HepG2 (cell line): ENCODE results near the gene KISS1. TPM values are rescaled to one million over a fixed set of nuclear protein-coding genes. Genes with fewer than 3 reads are reported as not detected.

Experiments
- ATAC-seq: fragments of 200-7000 bp; cut with Tn5 transposase; 3 replicates; pipeline ENCODE4 v1.9.1; 2020; ENCODE audit warnings: mild to moderate bottlenecking, moderate library complexity
- BruUV-seq: library from RNA; stranded (reverse); fragments of 400-500 nt; replicated peaks from 2 replicates; lab custom pipeline; 2021; lab: Mats Ljungman, UMichigan
- CTCF ChIA-PET: fragments of 300-600 bp; formaldehyde crosslinking; extraction: SDS; loops from one replicate; lab custom pipeline; 2021; ENCODE audit warnings: low total read pairs, inconsistent platforms, low intra/inter-chr PET ratio; lab: Yijun Ruan, JAX
- POLR2A ChIA-PET: fragments of 350-600 bp; sonication (Branson Sonifier 250); formaldehyde crosslinking; loops from one replicate; lab custom pipeline; 2020; ENCODE audit warnings: antibody characterized with exemption, inconsistent platforms; lab: Yijun Ruan, JAX
- DNase-seq: peaks from one replicate; pipeline ENCODE4 v3.0.0-alpha.2; 2015; ENCODE audit warnings: low spot score
- FAIRE-seq: peaks from 3 replicates; lab custom pipeline; 2011; peaks lifted over from hg19 to GRCh38; lab: Jason Lieb, UNC
- H2AFZ ChIP-seq: one replicate; pipeline ENCODE4 v1.6.1; 2011; ENCODE audit warnings: low read length, inconsistent platforms
- H3K27ac ChIP-seq: fragments of 300-600 bp; 3 replicates; pipeline ENCODE4 v1.8.0; 2011; ENCODE audit warnings: mixed run types, mild to moderate bottlenecking, mixed read lengths, low read length, inconsistent platforms; ENCODE audit not compliant: insufficient read depth; ENCODE audit errors: extremely low read length
- H3K27me3 ChIP-seq, 2 experiments: fragments of 200-600 bp in 1 of 2; 2 replicates in 1 of 2; 3 replicates in 1 of 2; pipeline versions ENCODE4 v1.6.0 to v1.8.0; 2011; ENCODE audit warnings: low read length in 2 of 2, mild to moderate bottlenecking in 2 of 2, moderate library complexity in 2 of 2, inconsistent platforms in 1 of 2; ENCODE audit not compliant: insufficient read depth in 2 of 2, control insufficient read depth in 1 of 2
- H3K36me3 ChIP-seq, 2 experiments: fragments of 200-600 bp in 1 of 2; replicated peaks in 1 of 2; 2 replicates in 1 of 2; 3 replicates in 1 of 2; pipeline versions ENCODE4 v1.5.1 to v1.8.0; 2011; ENCODE audit warnings: low read length in 2 of 2, inconsistent platforms in 1 of 2; ENCODE audit not compliant: insufficient read depth in 2 of 2, control insufficient read depth in 1 of 2
- H3K4me1 ChIP-seq: 2 replicates; pipeline ENCODE4 v1.5.1; 2012; ENCODE audit warnings: low read length, inconsistent platforms; ENCODE audit not compliant: insufficient read depth
- H3K4me2 ChIP-seq: 2 replicates; pipeline ENCODE4 v1.6.0; 2011; ENCODE audit warnings: low read depth, low read length, inconsistent platforms
- H3K4me3 ChIP-seq, 3 experiments: fragments of 200-600 bp in 1 of 3; sonication (generic), shearing (Covaris generic) in 1 of 3; replicated peaks in 1 of 3; 2 replicates each; pipeline ENCODE4 v1.5.1; 2011 to 2016; ENCODE audit warnings: low read length in 3 of 3, inconsistent platforms in 2 of 3, low read depth in 2 of 3, mild to moderate bottlenecking in 2 of 3, control low read depth in 1 of 3, mixed read lengths in 1 of 3; ENCODE audit not compliant: insufficient read depth in 1 of 3
- H3K79me2 ChIP-seq: one replicate; pipeline ENCODE4 v1.6.1; 2011; ENCODE audit warnings: low read length, inconsistent platforms; ENCODE audit not compliant: insufficient read depth
- H3K9ac ChIP-seq: 2 replicates; pipeline ENCODE4 v1.6.0; 2011; ENCODE audit warnings: mild to moderate bottlenecking, low read depth, low read length, inconsistent platforms; ENCODE audit not compliant: insufficient read depth
- H3K9me3 ChIP-seq: 2 replicates; pipeline ENCODE4 v1.5.1; 2012; ENCODE audit warnings: mild to moderate bottlenecking, low read length
- H4K20me1 ChIP-seq: 2 replicates; pipeline ENCODE4 v1.6.0; 2011; ENCODE audit warnings: inconsistent platforms, mild to moderate bottlenecking, low read length, moderate library complexity; ENCODE audit not compliant: insufficient read depth
- ARID3A ChIP-seq: IDR thresholded peaks from 2 replicates; pipeline ENCODE4 v1.6.1; 2012; ENCODE audit warnings: low read depth, low read length, improper control_type of control experiment
- DNMT1 ChIP-seq: sonication (generic); formaldehyde crosslinking; IDR thresholded peaks from 2 replicates; pipeline ENCODE4 v1.5.1; 2020; ENCODE audit warnings: mild to moderate bottlenecking, missing genetic modification reagents
- GMEB2 ChIP-seq: IDR thresholded peaks from 2 replicates; pipeline ENCODE4 v1.6.1; 2016; ENCODE audit warnings: missing biosample characterization, missing genetic modification reagents, low read depth
- IKZF5 ChIP-seq: IDR thresholded peaks from 2 replicates; pipeline ENCODE4 v1.6.1; 2018; ENCODE audit warnings: missing genetic modification reagents, mild to moderate bottlenecking, missing compliant biosample characterization
- JUND ChIP-seq: sonication (generic); formaldehyde crosslinking; IDR thresholded peaks from 2 replicates; pipeline ENCODE4 v1.8.0; 2022; ENCODE audit warnings: mild to moderate bottlenecking, missing genetic modification reagents
- MAFG ChIP-seq: sonication (generic); formaldehyde crosslinking; IDR thresholded peaks from 2 replicates; pipeline ENCODE4 v1.5.1; 2020; ENCODE audit warnings: mild to moderate bottlenecking, missing genetic modification reagents
- NAIF1 ChIP-seq: sonication (generic); formaldehyde crosslinking; IDR thresholded peaks from 2 replicates; pipeline ENCODE4 v1.5.0; 2020; ENCODE audit warnings: mild to moderate bottlenecking, missing genetic modification reagents, borderline replicate concordance
- NR1H2 ChIP-seq: sonication (generic); formaldehyde crosslinking; IDR thresholded peaks from 2 replicates; pipeline ENCODE4 v1.8.1; 2022; ENCODE audit warnings: low read depth, missing genetic modification reagents, borderline replicate concordance
- NR2F1 ChIP-seq, 2 experiments: fragments of 450-650 bp in 1 of 2; formaldehyde crosslinking in 1 of 2; IDR thresholded peaks; 2 replicates each; pipeline versions ENCODE4 v1.5.0 to v1.6.1; 2016 to 2020; ENCODE audit warnings: mild to moderate bottlenecking in 1 of 2, missing compliant biosample characterization in 1 of 2, missing genetic modification reagents in 1 of 2, moderate library complexity in 1 of 2
- PCBP1 ChIP-seq: fragments of 200-400 bp; formaldehyde crosslinking; IDR thresholded peaks from 2 replicates; pipeline ENCODE4 v1.6.1; 2017; ENCODE audit warnings: mild to moderate bottlenecking, low read depth, low read length, borderline replicate concordance
- RFXANK ChIP-seq: IDR thresholded peaks from 2 replicates; pipeline ENCODE4 v1.6.1; 2016
- TFDP2 ChIP-seq: sonication (generic); formaldehyde crosslinking; IDR thresholded peaks from 2 replicates; pipeline ENCODE4 v1.4.0; 2020; ENCODE audit warnings: missing genetic modification reagents
- ZFAT ChIP-seq: sonication (generic); formaldehyde crosslinking; conservative IDR thresholded peaks from 2 replicates; pipeline ENCODE4 v1.8.1; 2023; ENCODE audit warnings: missing genetic modification reagents, inconsistent platforms
- ZKSCAN5 ChIP-seq: sonication (generic); formaldehyde crosslinking; IDR thresholded peaks from 2 replicates; pipeline ENCODE4 v1.5.1; 2020; ENCODE audit warnings: mild to moderate bottlenecking, missing genetic modification reagents
- ZNF264 ChIP-seq: sonication (generic); formaldehyde crosslinking; IDR thresholded peaks from 2 replicates; pipeline ENCODE4 v1.4.0; 2020; ENCODE audit warnings: missing genetic modification reagents
- ZNF337 ChIP-seq: sonication (generic); formaldehyde crosslinking; IDR thresholded peaks from 2 replicates; pipeline ENCODE4 v1.5.1; 2020; ENCODE audit warnings: missing genetic modification reagents, low read depth, mild to moderate bottlenecking, borderline replicate concordance
- ZNF546 ChIP-seq: sonication (generic); formaldehyde crosslinking; conservative IDR thresholded peaks from 2 replicates; pipeline ENCODE4 v1.8.1; 2023; ENCODE audit warnings: mild to moderate bottlenecking, missing genetic modification reagents
- ZNF550 ChIP-seq: sonication (generic); formaldehyde crosslinking; IDR thresholded peaks from 2 replicates; pipeline ENCODE4 v1.4.0; 2020; ENCODE audit warnings: mild to moderate bottlenecking, missing genetic modification reagents, borderline replicate concordance
- ZNF563 ChIP-seq: sonication (generic); formaldehyde crosslinking; IDR thresholded peaks from 2 replicates; pipeline ENCODE4 v1.8.0; 2022; ENCODE audit warnings: mild to moderate bottlenecking, moderate library complexity, missing genetic modification reagents
- ZSCAN25 ChIP-seq: sonication (generic); formaldehyde crosslinking; IDR thresholded peaks from 2 replicates; pipeline ENCODE4 v1.8.0; 2022; ENCODE audit warnings: mild to moderate bottlenecking, missing genetic modification reagents
- WGBS: methylation state at CpG from one replicate; pipeline ENCODE4 v1.1.6; 2017; ENCODE audit warnings: low lambda C conversion rate; 5-methylcytosine and 5-hydroxymethylcytosine counted together
- in situ Hi-C: cut with HindIII; loops from 2 replicates; pipeline ENCODE4 v1.10.0; 2017; ENCODE audit warnings: low pct_unique_long_range_greater_than_20kb; ENCODE audit not compliant: extremely low pct_ligation_motif_present
- intact Hi-C: fragments of 100-400 bp; cut with micrococcal nuclease; formaldehyde crosslinking; loops from one replicate; pipeline ENCODE4 v1.10.0; 2022; ENCODE audit not compliant: unreplicated experiment
- polyA plus RNA-seq, 8 experiments: library from polyadenylated mRNA; depleted of rRNA in 3 of 8; stranded (reverse) in 7 of 8; unstranded in 1 of 8; fragments of >200 nt; fragmentation: Illumina TruSeq in 4 of 8; extraction: Trizol in 4 of 8; gene quantifications; 2 replicates each; pipeline versions ENCODE4 v1.2.1 to v1.2.3, GENCODE V29; 2011 to 2016; ENCODE audit warnings: low read depth in 4 of 8, missing spikeins in 1 of 8, mixed read lengths in 1 of 8; ENCODE audit not compliant: insufficient read depth in 1 of 8
- total RNA-seq, 5 experiments: library from RNA; depleted of rRNA; stranded (reverse); fragments of >200 nt; fragmentation: Illumina TruSeq; extraction: Trizol; gene quantifications; 2 replicates each; pipeline ENCODE4 v1.2.3, GENCODE V29; 2016; ENCODE audit warnings: low read depth in 1 of 5

KISS1 gene
- total and polyA plus RNA-seq, 2 of the 13 experiments (the other 11 are each of a cell fraction or from before 2014, with no cell fraction given): 0.24 to 0.80 TPM

- intact Hi-C loops: loop anchor here (1.0 to 10.0 kb wide), 2 partner anchors 16 to 360 kb away; no protein-coding TSS in a partner anchor
- in situ Hi-C loops: no loop called here
- TF ChIP-seq ZFAT: no peak
- peak; percentile 86 for TF ChIP-seq ARID3A
- no peak for TF ChIP-seq NAIF1
- TF ChIP-seq PCBP1: no peak
- TF ChIP-seq NR1H2 (CRISPR knock-in tag): no peak
- no peak for TF ChIP-seq RFXANK
- TF ChIP-seq DNMT1 (CRISPR knock-in tag): no peak
- no peak for TF ChIP-seq ZNF550 (CRISPR knock-in tag)
- TF ChIP-seq ZKSCAN5 (CRISPR knock-in tag): no peak
- TF ChIP-seq JUND (CRISPR knock-in tag): peak; percentile 43; the same call in 1 of the 2 replicates
- TF ChIP-seq GMEB2: no peak
- TF ChIP-seq TFDP2 (CRISPR knock-in tag): peak; percentile 58; the same call in 1 of the 2 replicates
- peak; percentile 63 to 89 for TF ChIP-seq NR2F1 (CRISPR knock-in tag; IDR thresholded peaks at IDR 0.05)
- TF ChIP-seq ZNF337 (CRISPR knock-in tag): no peak
- no peak for TF ChIP-seq MAFG
- peak; percentile 88; the same call in 1 of the 2 replicates for TF ChIP-seq ZNF264 (CRISPR knock-in tag)
- TF ChIP-seq IKZF5: peak; percentile 32; the same call in 1 of the 2 replicates
- no peak for TF ChIP-seq ZNF563 (CRISPR knock-in tag)
- 0 out of 2 replicates have a peak, but pooled peaks have one; percentile 19 for TF ChIP-seq ZSCAN25 (CRISPR knock-in tag)
- TF ChIP-seq ZNF546 (CRISPR knock-in tag): no peak
Measured at GRCh38 chr1:204145033-204145504, 51.2 kb downstream of the KISS1 start.

More at GRCh38 chr1:204145033-204145504, 51.2 kb downstream of the KISS1 start:
- H3K79me2 ChIP-seq: no peaks in the 10 kb centered on the region
- DNase-seq (peak; percentile 97), FAIRE-seq (peak; percentile 100), ATAC-seq (peak; percentile 86)
- H2AFZ ChIP-seq: no peak overlapping the region
- BruUV-seq: no TSS peak
- ChIA-PET CTCF (no interaction called here), POLR2A (interaction anchor here (0.8 to 1.8 kb wide), 14 partner anchors 8 to 349 kb away, joined by 3 to 25 read pairs (median 4); partner anchors contain the start of genes GOLT1A, SNRPE and SOX13)
- H3K4me2 ChIP-seq: peak overlapping the region; percentile 41
- H3K27ac ChIP-seq: peak overlapping the region; percentile 65
- no peaks in the 10 kb centered on the region for H4K20me1 ChIP-seq
- no peak overlapping the region for H3K4me3 ChIP-seq
- no peaks in the 10 kb centered on the region for H3K27me3 ChIP-seq
- H3K4me1 ChIP-seq: peaks cover 76% of the 10 kb centered on the region
- H3K9ac ChIP-seq: no peak overlapping the region
- no peaks in the 10 kb centered on the region; a peak in 1 of 5 replicates for H3K36me3 ChIP-seq
- no peaks in the 10 kb centered on the region for H3K9me3 ChIP-seq
- WGBS: 0% methylated on average over 3 of the region's 4 CpGs
